HG03439 (cell line): ENCODE measurements around the gene WRAP73.
"Not testable (repeated sequence)": the region's sequence is repeated elsewhere in the genome, so short reads cannot be mapped to it uniquely, and the experiment has no call there.

Experiments
- ATAC-seq: cut with Tn5 transposase; IDR thresholded peaks from one replicate; pipeline ENCODE4 v1.9.1; 2021; ENCODE audit warnings: mild to moderate bottlenecking, moderate library complexity; ENCODE audit not compliant: unreplicated experiment

WRAP73 gene

GRCh38 chr1:3631320-3632260 is 18.3 kb downstream of the WRAP73 start:
- ATAC-seq = no peak

GRCh38 chr1:3630914-3631313 is 19.0 kb downstream of the WRAP73 start:
- no peak for ATAC-seq

GRCh38 chr1:3630161-3630611 is 19.7 kb downstream of the WRAP73 start:
- no peak for ATAC-seq

GRCh38 chr1:3629561-3630160 is 20.2 kb downstream of the WRAP73 start:
- ATAC-seq = no peak

- ATAC-seq = no peak
These were observed 21.5 kb downstream of the WRAP73 start for GRCh38 chr1:3628445-3628844.

GRCh38 chr1:3627515-3628253 is 22.2 kb downstream of the WRAP73 start:
- ATAC-seq = no peak

- ATAC-seq = no peak
These were observed 23.9 kb downstream of the WRAP73 start for GRCh38 chr1:3626025-3626424.

- peak; percentile 3 for ATAC-seq
These were observed 24.6 kb downstream of the WRAP73 start for GRCh38 chr1:3625151-3625907.

- peak; percentile 95 for ATAC-seq
These were observed 25.4 kb downstream of the WRAP73 start, which contains the start of gene TPRG1L for GRCh38 chr1:3624200-3625136. Gene TPRG1L (plus strand): TSS chr1:3625015. CDS start chr1:3625073, 58 bp downstream.

GRCh38 chr1:3623441-3624199 is 26.3 kb downstream of the WRAP73 start:
- no peak for ATAC-seq

- ATAC-seq = not testable (repeated sequence)
These were observed 27.8 kb downstream of the WRAP73 start for GRCh38 chr1:3622102-3622501.

GRCh38 chr1:3621151-3621671 is 28.7 kb downstream of the WRAP73 start:
- ATAC-seq = not testable (repeated sequence)

- no peak for ATAC-seq
These were observed 29.2 kb downstream of the WRAP73 start for GRCh38 chr1:3620708-3621107.

GRCh38 chr1:3618881-3619671 is 30.8 kb downstream of the WRAP73 start:
- peak; percentile 47 for ATAC-seq

- no peak for ATAC-seq
These were observed 31.4 kb downstream of the WRAP73 start for GRCh38 chr1:3618531-3618880.

- ATAC-seq = no peak
These were observed 32.0 kb downstream of the WRAP73 start for GRCh38 chr1:3617806-3618345.

GRCh38 chr1:3616861-3617260 is 33.0 kb downstream of the WRAP73 start:
- no peak for ATAC-seq
